Fibroblast of the aortic adventitia (primary cell): ENCODE data around the gene TLX1. TPM values are rescaled to one million over a fixed set of nuclear protein-coding genes. Genes with fewer than 3 reads are reported as not detected.

Source experiments
- DNase-seq: peaks from one replicate; pipeline ENCODE4 v3.0.0-alpha.2; 2010; ENCODE audit warnings: low read depth
- H3K4me3 ChIP-seq: 2 replicates; pipeline ENCODE4 v1.5.1; 2011; ENCODE audit warnings: low read depth, mild to moderate bottlenecking, control low read depth, low read length, moderate library complexity
- CTCF ChIP-seq: IDR thresholded peaks from 2 replicates; pipeline ENCODE4 v1.5.1; 2011; ENCODE audit warnings: mild to moderate bottlenecking, low read length, control low read depth, inconsistent platforms; ENCODE audit not compliant: insufficient read depth
- total RNA-seq: library from RNA; depleted of rRNA; stranded (reverse); fragments of >200 nt; gene quantifications from 2 replicates; pipeline ENCODE4 v1.2.3, GENCODE V29; 2012; ENCODE audit warnings: low replicate concordance

Gene TLX1
- total RNA-seq, 1 donor = not detected

GRCh38 chr10:101124933-101125332 lies 6.2 kb upstream of the TLX1 start:
- no peak for TF ChIP-seq CTCF
- DNase-seq = no peak
- no peak overlapping the region for H3K4me3 ChIP-seq

GRCh38 chr10:101126684-101127628 lies 4.1 kb upstream of the TLX1 start:
- H3K4me3 ChIP-seq = no peak overlapping the region
- TF ChIP-seq CTCF = no peak
- DNase-seq = no peak

- TF ChIP-seq CTCF = no peak
- H3K4me3 ChIP-seq = no peak overlapping the region
- no peak for DNase-seq
Observed at GRCh38 chr10:101130141-101130540, 959 bp upstream of the TLX1 start.

- DNase-seq = no peak
- TF ChIP-seq CTCF = no peak
- H3K4me3 ChIP-seq = no peak overlapping the region
Observed at GRCh38 chr10:101131962-101132635, 999 bp downstream of the TLX1 start.

GRCh38 chr10:101132636-101133473 lies 1.8 kb downstream of the TLX1 start:
- DNase-seq = no peak
- no peak for TF ChIP-seq CTCF
- H3K4me3 ChIP-seq = no peak overlapping the region

GRCh38 chr10:101133489-101134298 lies 2.6 kb downstream of the TLX1 start:
- no peak for DNase-seq
- no peak for TF ChIP-seq CTCF
- no peak overlapping the region for H3K4me3 ChIP-seq
